Hepatocyte (in vitro differentiated cells): Measurements from ENCODE around the gene NR5A1. TPM values are rescaled to one million over a fixed set of nuclear protein-coding genes. Genes with fewer than 3 reads are reported as not detected.

Experiments used
- DNase-seq: peaks from one replicate; pipeline ENCODE4 v3.0.0-alpha.2; 2016; ENCODE audit warnings: low spot score
- H2AFZ ChIP-seq: fragments of 200-600 bp; sonication (generic); 2 replicates; pipeline ENCODE4 v1.6.0; 2016; ENCODE audit warnings: antibody characterized with exemption, mild to moderate bottlenecking
- H3K27ac ChIP-seq: fragments of 200-600 bp; sonication (generic); 2 replicates; pipeline ENCODE4 v1.5.1; 2016; ENCODE audit warnings: mild to moderate bottlenecking
- H3K27me3 ChIP-seq: fragments of 200-600 bp; sonication (generic); 2 replicates; pipeline ENCODE4 v1.6.1; 2016
- H3K36me3 ChIP-seq: fragments of 200-600 bp; sonication (generic); replicated peaks from 2 replicates; pipeline ENCODE4 v1.5.1; 2016; ENCODE audit warnings: low read depth; ENCODE audit not compliant: insufficient read depth
- H3K4me1 ChIP-seq: fragments of 200-600 bp; sonication (generic); 2 replicates; pipeline ENCODE4 v1.5.1; 2016; ENCODE audit warnings: mild to moderate bottlenecking, moderate library complexity; ENCODE audit not compliant: insufficient read depth
- H3K4me2 ChIP-seq: fragments of 200-600 bp; sonication (generic); 2 replicates; pipeline ENCODE4 v1.6.0; 2016
- H3K4me3 ChIP-seq: fragments of 200-600 bp; sonication (generic); 2 replicates; pipeline ENCODE4 v1.5.1; 2016; ENCODE audit warnings: mild to moderate bottlenecking
- H3K79me2 ChIP-seq: fragments of 200-600 bp; sonication (generic); 2 replicates; pipeline ENCODE4 v1.6.0; 2017; ENCODE audit warnings: mild to moderate bottlenecking
- H3K9me2 ChIP-seq: fragments of 200-600 bp; sonication (generic); replicated peaks from 2 replicates; pipeline ENCODE4 v1.6.0; 2017; ENCODE audit warnings: mild to moderate bottlenecking; ENCODE audit not compliant: insufficient read depth
- H3K9me3 ChIP-seq: fragments of 200-600 bp; sonication (generic); 2 replicates; pipeline ENCODE4 v1.5.1; 2016; ENCODE audit warnings: low read depth, mild to moderate bottlenecking
- H4K20me1 ChIP-seq: fragments of 200-600 bp; sonication (generic); 2 replicates; pipeline ENCODE4 v1.6.0; 2016; ENCODE audit warnings: mild to moderate bottlenecking; ENCODE audit not compliant: insufficient read depth, poor library complexity, severe bottlenecking
- CTCF ChIP-seq: fragments of 200-600 bp; sonication (generic); IDR thresholded peaks from 2 replicates; pipeline ENCODE4 v1.5.1; 2016; ENCODE audit warnings: antibody characterized with exemption, mild to moderate bottlenecking; ENCODE audit not compliant: poor library complexity
- EZH2 ChIP-seq: fragments of 200-600 bp; sonication (generic); IDR thresholded peaks from 2 replicates; pipeline ENCODE4 v1.6.1; 2016; ENCODE audit warnings: antibody characterized with exemption, mild to moderate bottlenecking, borderline replicate concordance
- EZH2phosphoT487 ChIP-seq: fragments of 200-600 bp; sonication (generic); IDR thresholded peaks from one replicate; pipeline ENCODE4 v1.6.1; 2018; ENCODE audit warnings: antibody characterized with exemption, mild to moderate bottlenecking, low read depth, moderate library complexity; ENCODE audit not compliant: unreplicated experiment, severe bottlenecking
- WGBS: methylation state at CpG from one replicate; pipeline ENCODE4 v1.1.6; 2016; ENCODE audit warnings: low lambda C conversion rate; ENCODE audit errors: missing lambda C conversion rate; 5-methylcytosine and 5-hydroxymethylcytosine counted together
- polyA plus RNA-seq: library from polyadenylated mRNA; unstranded; fragments of >200 nt; fragmentation: Nextera tagmentation; extraction: Ambion mirVana; gene quantifications from 2 replicates; pipeline ENCODE4 v1.2.1, GENCODE V29; 2016
- total RNA-seq: library from RNA; depleted of rRNA; stranded (reverse); fragments of >200 nt; gene quantifications from 2 replicates; pipeline ENCODE4 v1.2.3, GENCODE V29; 2014

NR5A1 gene
- total and polyA plus RNA-seq, 2 experiments from 2014 or later: 0.07 to 0.36 TPM

- H3K36me3 ChIP-seq: no peaks in the 10 kb centered on the region
- H3K9me2 ChIP-seq: no peaks in the 10 kb centered on the region
- H3K79me2 ChIP-seq: no peaks in the 10 kb centered on the region
- peaks cover 16% of the 10 kb centered on the region for H3K4me1 ChIP-seq
- DNase-seq: no peak
- H2AFZ ChIP-seq: no peak overlapping the region
- WGBS: 98% methylated on average over 11 of the region's 11 CpGs
- no peak overlapping the region for H3K27ac ChIP-seq
- no peak overlapping the region for H3K4me2 ChIP-seq
- no peaks in the 10 kb centered on the region for H4K20me1 ChIP-seq
- peaks cover 30% of the 10 kb centered on the region for H3K27me3 ChIP-seq
- no peaks in the 10 kb centered on the region for H3K9me3 ChIP-seq
- H3K4me3 ChIP-seq: no peak overlapping the region
- TF ChIP-seq EZH2 (no peak), EZH2phosphoT487 (no peak), CTCF (no peak)
These were observed 753 bp upstream of the NR5A1 start for GRCh38 chr9:124507880-124508423.

GRCh38 chr9:124506433-124506832 lies 766 bp downstream of the NR5A1 start:
- 82% methylated on average over 7 of the region's 8 CpGs for WGBS

GRCh38 chr9:124505901-124506346 lies 1.3 kb downstream of the NR5A1 start:
- H3K9me2 ChIP-seq: no peaks in the 10 kb centered on the region
- 91% methylated on average over 18 of the region's 19 CpGs for WGBS
- no peak overlapping the region for H3K27ac ChIP-seq
- H3K4me1 ChIP-seq: peaks cover 8% of the 10 kb centered on the region
- H2AFZ ChIP-seq: no peak overlapping the region
- TF ChIP-seq EZH2: no peak
- TF ChIP-seq EZH2phosphoT487: no peak
- TF ChIP-seq CTCF: no peak
- H3K4me2 ChIP-seq: no peak overlapping the region
- peaks cover 50% of the 10 kb centered on the region for H3K27me3 ChIP-seq
- no peak overlapping the region for H3K4me3 ChIP-seq
- no peaks in the 10 kb centered on the region for H3K9me3 ChIP-seq
- H3K79me2 ChIP-seq: no peaks in the 10 kb centered on the region
- H3K36me3 ChIP-seq: no peaks in the 10 kb centered on the region
- no peaks in the 10 kb centered on the region for H4K20me1 ChIP-seq
- no peak for DNase-seq

More at GRCh38 chr9:124506433-124506832, 766 bp downstream of the NR5A1 start:
- no peaks in the 10 kb centered on the region for H3K9me3 ChIP-seq
- DNase-seq: no peak
- H3K27me3 ChIP-seq: peaks cover 45% of the 10 kb centered on the region
- no peak overlapping the region for H2AFZ ChIP-seq
- H3K4me3 ChIP-seq: no peak overlapping the region
- H3K79me2 ChIP-seq: no peaks in the 10 kb centered on the region
- H3K4me2 ChIP-seq: no peak overlapping the region
- no peaks in the 10 kb centered on the region for H4K20me1 ChIP-seq
- no peak overlapping the region for H3K27ac ChIP-seq
- H3K9me2 ChIP-seq: no peaks in the 10 kb centered on the region
- peaks cover 8% of the 10 kb centered on the region for H3K4me1 ChIP-seq
- TF ChIP-seq EZH2phosphoT487 (no peak), CTCF (no peak), EZH2 (no peak)
- no peaks in the 10 kb centered on the region for H3K36me3 ChIP-seq
